LNCAP (cell line): Measurements from ENCODE around the gene NHLRC2.

ENCODE experiments used
- TF ChIP-seq, protein P1 (sequence below): fragments of 450-650 bp; IDR thresholded peaks from 2 replicates; pipeline ENCODE4 v1.5.1; 2017; ENCODE audit warnings: mild to moderate bottlenecking

NHLRC2 gene

DNA sequence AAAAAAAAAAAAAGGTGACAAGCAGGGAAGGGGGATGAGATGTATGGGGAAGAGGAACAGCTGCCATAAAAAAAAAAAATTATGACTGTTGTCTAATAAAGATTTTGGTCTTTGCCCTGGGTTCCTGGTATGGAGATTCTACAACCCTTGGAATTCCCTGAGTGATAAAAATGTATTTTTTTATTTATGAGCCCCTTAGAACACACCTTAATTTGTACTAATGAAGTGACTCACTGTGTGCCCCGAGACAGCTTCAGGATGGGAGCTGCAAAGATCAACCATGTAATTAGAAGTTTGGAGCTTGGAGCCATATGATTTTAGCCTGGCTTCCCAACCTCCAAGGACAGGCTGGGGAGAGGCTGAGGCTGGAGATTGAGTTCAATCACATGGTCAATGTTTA is 69.7 kb downstream of the NHLRC2 start:
- TF ChIP-seq, protein P1, sequence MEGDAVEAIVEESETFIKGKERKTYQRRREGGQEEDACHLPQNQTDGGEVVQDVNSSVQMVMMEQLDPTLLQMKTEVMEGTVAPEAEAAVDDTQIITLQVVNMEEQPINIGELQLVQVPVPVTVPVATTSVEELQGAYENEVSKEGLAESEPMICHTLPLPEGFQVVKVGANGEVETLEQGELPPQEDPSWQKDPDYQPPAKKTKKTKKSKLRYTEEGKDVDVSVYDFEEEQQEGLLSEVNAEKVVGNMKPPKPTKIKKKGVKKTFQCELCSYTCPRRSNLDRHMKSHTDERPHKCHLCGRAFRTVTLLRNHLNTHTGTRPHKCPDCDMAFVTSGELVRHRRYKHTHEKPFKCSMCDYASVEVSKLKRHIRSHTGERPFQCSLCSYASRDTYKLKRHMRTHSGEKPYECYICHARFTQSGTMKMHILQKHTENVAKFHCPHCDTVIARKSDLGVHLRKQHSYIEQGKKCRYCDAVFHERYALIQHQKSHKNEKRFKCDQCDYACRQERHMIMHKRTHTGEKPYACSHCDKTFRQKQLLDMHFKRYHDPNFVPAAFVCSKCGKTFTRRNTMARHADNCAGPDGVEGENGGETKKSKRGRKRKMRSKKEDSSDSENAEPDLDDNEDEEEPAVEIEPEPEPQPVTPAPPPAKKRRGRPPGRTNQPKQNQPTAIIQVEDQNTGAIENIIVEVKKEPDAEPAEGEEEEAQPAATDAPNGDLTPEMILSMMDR: no peak

DNA sequence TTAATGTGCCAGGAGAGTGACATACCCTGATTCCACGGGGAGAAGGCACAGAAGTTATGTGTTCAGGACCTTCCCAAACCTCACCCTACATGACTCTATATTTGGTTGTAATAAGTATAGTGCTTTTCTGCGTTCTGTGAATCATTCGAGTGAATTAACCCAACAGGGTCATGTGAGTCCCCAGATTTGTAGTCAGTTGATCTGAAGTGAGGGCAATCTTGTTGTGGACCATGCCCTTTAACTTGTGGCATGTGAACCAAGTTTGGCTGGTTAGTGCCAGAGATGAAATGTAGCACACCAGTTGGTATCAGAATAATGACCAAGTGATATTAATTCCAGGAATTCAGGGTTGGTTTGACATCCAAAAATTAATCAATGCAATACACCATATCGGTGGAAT is 70.2 kb downstream of the NHLRC2 start:
- TF ChIP-seq, protein P1: no peak

DNA sequence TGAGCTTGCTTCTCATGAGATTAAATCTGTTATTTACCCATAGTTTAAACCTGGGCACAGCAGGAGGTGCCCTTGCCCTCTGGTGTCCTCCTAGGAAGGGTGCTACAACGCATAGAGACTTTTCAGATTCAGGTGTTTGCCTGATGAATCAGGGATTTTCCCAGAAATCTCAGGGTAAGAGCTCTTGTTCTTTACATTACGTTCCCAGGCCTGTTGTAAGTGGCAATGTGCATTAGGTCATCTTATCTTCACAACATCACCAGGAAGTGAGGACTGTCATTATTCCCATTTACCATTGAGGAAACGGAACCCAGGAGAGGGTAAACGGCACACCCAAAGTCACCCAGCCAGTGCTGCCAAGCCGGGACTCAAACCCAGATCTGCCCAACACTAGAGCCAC is 73.0 kb downstream of the NHLRC2 start:
- TF ChIP-seq, protein P1: no peak

DNA sequence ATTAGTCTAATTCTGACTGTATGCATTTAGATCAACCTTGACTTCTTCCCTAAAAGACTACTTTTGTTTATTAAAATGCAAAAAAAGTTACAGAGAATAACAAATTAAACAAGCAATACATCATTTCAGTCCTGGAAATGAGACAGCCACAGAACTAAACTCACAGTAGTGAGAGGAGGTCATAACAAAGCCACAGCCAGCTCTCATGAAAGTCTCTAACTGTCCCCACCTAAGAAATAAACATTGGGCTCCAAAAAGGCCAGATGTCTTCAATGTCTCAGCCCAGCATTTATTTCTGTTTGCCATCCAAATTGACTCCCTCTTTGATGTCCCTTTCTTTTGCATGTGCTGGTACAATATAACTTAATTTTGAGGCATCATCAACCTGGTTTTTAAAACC is 74.4 kb downstream of the NHLRC2 start:
- TF ChIP-seq, protein P1: no peak

DNA sequence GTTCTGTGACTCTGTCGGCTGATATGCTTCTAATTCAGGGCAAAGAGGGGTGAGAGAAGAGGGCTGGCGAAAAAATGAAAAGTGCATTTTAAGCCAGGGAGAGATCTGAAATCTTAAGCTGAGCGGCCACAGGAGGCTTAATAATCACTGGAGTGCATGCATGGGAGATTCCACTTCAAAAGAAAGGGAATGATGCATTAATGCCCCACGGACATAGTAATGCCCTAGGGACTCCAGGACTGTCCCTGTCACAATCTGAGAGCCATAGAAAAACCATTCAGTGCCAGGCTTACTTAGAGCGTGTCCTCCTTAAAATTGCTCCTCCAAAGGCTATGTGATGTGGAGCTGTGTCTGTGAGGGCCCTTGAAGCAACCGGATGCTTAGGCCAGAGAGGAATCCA is 75.1 kb downstream of the NHLRC2 start:
- TF ChIP-seq, protein P1: no peak

DNA sequence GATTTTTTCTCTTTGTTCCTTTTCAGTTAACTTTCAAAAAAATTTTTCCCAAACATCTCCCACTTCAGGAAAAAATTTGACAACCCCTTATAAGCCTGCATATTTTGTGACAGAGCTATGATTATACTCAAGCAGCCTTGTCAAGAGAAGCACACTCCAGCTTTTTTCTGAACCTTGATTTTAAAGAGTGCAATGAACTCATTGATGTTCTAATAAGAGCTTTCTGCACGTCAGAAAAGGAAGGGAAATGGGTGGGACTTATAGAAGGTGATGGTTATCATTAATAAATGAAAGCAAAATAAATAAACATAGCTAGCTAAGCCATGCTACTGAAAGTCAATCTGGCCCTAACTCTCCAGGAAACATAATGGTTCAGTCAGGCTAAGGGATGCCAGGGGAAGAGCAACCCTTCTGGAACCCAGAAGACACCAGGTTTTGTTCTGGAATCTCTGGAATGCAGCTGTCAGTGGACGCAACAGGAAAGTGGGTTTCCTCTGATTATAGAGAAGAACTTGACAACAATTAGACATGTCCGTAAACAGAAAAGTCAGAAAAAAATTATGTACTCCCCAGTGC is 76.1 kb downstream of the NHLRC2 start:
- TF ChIP-seq, protein P1: no peak

DNA sequence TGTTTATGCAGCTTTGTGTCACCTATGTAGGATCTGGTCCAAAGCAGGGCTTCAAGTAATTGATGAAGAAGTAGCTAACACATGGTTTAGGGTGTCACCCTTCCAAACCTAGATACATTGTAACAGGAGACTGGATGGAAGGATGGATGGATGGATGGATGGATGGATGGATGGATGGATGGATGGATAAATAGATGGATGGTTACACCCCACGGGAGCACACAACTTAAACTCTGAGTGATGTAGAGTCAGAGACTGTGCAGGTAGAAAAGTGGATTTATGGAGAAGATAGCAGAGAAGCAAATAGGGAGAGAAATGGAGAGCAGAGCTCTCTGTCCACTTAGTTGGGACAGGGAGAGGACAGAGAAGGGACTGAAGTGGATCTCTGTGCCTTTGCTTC is 78.4 kb downstream of the NHLRC2 start:
- TF ChIP-seq, protein P1: no peak
